ENCODE data around the gene IQCH.
A peak's percentile ranks its signal among the peaks of the same experiment; 100 is the strongest.

IQCH gene

DNA sequence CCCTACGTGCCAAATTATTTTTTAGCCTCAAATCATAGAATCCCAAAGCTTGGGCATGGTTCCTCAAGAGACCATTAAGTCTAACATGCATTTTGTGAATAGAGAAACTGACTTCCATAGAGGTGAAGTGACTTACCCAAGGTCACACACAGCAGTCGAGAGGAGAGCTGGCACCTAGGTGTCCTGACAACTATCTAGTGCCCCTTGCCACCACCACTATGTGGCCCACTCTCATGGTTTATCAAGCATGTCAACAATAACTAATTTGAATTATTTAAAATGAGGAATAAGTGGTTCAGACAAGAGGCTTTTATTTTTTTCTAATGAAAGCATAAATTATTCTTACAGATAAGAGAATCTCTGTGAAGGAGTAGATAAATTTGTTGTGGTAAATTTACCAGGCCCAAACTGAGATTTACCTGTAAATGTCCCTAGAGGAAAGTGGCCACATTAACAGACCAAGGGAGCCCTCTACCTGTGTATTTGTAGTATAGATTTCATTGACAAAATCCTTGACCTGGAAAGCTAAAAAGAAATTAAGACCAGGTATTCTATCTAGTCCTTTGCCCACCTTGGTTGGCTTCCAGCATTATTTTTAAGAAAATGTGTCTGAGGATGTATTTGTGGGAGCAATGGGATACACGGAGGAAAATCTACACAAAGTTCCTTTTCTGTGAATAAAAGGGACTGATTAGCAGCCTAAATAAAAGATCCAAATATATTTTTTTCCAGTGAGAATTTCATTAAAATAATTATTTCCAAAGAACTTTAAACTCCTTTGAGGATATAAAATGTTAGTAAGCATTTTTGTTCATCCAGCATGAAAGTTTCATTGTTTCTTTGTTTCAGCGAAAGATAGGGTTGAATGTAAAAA, 49.1 kb downstream of the IQCH start:
- DNase-seq: peak; percentile 50

DNA sequence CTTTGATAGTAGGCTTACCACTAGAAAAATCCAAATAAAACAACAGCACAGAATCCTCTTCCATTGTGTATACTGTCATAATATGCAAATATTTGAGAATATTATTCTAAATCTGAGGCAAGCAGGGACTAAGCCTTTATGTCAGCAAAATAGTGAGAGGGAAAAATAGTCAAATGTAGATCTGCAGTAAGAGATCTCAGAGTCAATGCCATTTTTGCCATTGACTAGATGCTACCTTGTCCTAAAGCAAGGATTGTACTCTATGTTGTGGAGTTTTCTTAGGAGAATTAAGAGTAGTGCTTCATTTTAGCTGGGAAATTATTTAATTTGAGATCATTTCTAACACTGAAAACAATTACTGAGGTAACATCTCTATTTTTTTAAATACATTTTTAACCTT, 50.2 kb downstream of the IQCH start:
- DNase-seq: no peak

DNA sequence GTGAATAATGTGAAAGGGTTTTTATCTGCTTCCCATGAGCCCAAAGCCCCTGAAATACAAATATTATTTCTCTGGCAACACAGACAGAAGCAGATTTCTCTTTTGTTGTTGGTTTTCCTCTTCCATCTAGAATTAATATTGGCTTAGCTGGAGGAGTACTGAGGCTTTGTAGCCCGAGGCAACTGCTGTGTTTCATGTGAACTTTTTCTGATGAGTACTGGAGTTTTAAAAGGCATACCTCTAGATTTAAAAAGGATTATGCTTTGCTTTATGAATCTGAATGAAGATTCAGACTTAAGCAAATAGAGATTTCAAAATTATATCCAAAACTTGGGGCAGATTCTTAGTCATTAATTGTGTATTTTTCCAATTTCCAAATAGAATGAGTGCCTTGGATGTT, 50.9 kb downstream of the IQCH start:
- no peak for DNase-seq

DNA sequence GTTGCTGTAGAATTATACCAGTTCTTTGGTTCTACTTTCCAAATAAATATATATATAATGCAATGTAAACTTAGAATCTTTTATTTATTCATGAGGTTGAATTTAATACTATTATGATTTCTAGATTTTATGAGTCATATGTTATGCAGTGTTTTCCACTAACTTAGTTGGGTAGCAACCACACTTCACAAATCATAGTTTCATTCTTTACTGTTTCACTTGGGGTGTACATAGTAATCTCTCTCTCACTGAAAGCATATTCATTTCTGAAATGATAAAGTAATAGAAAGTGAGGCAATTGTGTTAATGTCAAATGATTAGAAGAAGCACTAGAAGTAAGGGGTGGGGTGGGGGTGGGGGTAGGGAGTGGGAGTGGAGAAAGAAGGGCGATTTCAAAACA, 52.6 kb downstream of the IQCH start:
- no peak for DNase-seq

DNA sequence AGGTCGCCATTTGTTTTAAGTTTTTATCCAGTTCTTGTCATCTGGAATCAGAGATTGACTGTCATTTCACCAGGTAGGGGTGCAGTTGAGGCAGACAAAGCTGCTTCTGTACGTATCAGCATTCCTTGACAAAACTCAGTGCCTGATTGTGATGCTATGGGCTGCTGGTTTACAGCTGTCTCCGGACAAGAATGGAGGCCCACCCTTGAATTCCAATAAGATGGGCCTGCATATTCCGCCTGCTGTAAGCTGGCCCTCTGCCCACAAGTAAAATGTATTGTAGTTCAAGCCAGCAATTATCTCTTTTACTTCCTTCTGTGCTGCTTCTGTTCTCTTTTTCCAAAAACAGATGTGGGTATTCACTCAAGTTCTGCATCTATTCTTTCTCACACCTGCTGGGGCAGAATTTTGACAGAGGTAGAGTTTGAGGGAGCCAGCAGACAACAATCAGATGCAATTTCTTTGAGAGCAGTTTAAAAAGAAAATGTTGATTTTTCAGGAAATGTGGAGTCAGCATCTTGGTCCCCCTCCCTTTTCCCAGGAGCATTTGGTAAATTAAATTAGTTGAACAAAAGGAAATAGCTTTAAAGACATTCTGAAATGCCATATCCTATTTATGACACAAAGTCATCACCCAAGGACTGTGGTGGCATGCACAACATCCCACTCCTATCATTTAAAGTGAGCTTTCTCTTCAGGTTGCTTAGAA, 53.5 kb downstream of the IQCH start:
- no peak for DNase-seq

DNA sequence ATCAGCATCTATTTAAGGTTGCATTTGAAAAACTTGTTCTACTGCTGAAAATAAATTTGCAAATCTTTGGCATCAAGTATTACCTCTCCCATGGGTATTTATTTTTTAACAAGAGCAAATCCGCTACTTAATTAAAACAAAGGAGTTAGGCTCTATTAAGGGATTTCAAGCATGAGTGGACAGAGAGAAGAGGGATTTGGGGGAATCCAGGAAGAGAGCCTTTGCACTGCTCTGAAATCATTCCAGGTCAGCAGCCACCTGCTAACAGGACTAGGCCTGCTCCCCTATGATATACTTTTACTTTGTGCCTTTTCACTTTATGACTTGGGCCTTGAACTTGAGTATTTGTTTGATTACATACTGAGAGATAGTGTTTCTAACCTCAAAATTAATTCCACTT, 57.1 kb downstream of the IQCH start:
- no peak for DNase-seq

DNA sequence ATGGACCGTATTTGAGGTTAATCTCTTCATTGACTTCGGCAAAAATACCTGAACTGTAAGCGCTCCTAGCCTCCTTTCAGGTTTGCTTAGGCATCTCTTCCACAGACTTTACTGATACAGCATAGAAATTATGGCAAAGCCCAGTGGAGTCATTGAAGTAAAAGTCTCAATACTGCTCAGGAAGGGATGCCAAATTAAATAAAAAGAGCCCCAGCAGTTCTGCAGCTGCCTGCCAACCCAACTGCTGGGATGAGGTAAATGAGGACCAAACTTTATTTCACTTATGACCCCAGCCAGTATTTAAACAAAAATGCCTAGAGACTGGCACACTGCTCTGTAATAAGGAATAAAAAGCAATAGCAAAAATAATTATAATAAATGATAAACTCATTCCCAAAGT, 65.4 kb downstream of the IQCH start:
- DNase-seq: no peak

DNA sequence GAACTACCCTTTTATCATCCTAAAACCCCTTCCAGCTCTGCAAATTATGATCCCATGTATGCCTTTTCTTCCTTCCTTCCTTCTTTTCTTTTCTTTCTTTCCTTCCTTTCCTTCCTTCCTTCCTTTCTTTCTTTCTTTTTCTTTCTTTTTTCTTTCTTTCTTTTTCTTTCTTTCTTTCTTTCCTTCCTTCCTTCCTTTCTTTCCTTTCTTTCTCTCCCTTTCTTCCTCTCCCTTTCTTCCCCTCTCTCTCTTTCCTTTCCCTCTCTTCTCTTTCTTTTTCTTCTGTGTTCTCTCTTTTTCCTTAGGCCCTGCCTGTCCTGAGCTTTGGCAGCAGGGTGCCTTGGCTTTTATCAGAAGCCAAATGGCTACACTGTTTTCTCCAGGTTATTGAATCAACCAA, 66.8 kb downstream of the IQCH start:
- DNase-seq: no peak

DNA sequence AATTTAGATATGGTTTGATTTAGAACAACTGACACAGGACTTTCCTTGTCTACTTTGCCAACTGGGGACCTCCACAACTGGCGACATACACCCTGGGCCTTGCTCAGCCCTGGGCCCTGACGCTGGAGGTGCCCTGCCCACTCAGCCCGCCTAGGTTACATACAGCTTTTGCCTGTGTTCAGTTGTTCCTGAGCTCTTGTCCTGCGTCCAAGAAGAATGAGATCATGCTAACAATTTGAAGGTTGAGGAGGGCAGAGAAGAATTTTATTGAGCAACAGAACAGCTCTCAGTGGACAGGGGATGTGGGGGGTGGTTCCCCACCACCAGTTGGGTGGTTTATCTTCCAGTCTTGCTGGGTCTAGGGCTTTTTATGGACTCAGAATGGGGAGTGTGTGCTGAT, 67.9 kb downstream of the IQCH start:
- DNase-seq: no peak

DNA sequence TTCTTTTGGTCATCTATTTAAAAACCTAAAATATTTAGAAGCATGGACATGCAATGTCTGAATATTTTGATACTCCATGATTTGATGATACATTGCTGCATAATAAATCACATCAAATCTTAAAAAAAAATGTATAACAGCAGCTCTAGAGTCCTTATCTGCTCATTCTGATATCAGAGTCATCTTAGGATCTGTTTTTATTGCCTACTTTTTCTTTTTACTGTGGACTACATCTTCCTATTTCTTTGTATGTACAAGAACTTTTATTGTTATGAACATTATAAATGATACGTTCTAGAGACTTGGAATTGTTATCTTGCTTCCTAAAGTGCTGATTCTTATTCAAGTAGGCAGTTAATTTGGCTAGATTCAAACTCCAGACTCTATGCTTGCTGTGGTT, 72.7 kb downstream of the IQCH start:
- DNase-seq: peak; percentile 4

DNA sequence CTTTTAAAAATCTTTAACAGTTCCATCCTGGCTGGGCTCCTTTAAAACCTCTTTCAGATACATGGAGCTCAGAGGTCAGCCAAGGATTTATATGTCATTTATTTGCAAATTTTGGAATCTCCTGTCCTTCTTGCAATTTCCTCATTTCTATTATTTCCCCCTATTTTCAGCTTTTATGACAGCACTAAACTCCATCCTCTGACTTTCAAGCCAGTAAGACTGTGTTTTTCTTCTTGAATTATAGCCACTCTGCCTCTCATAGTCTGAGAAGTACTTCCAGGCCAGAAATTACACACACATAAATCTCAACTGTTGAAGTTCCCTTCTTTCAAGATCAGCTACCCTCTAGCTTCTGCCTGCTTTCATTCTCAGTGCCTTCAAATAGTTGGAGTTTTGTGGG, 73.2 kb downstream of the IQCH start:
- DNase-seq: no peak

DNA sequence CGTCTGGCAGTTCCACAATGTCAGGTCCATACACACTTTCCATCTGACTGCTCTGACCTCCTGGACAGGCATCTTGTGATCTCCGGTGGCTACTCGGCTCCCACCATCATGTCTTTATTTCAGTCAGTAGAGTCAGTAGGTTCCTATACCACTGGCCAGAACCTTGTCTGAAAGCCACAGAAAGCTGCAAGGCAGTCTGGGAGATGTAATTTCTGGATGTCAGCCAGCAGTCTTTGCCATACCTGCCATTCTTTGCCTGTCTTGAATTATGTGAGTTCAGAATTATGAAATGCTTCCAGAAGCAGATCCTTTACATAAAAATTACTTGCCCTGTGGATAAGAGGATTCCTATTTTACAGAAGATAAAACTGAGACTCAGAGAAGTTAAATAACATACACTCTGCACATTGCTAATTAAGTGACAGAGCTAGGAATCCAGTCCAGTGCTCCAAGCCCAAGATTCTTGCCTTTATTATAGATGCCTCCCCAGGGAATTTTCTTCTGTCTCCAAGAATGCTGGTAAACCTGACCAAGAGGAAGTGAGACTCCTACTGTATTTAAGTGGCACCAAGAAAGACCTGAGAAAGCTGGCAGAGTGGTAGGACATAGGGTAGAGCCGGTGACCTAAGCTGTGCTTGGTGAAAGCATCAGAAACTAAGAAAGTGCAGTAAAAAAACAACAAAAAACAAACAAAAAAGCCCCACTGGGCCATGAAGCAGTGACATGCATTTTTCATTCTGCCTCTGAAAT, 75.6 kb downstream of the IQCH start:
- DNase-seq: peak; percentile 4

DNA sequence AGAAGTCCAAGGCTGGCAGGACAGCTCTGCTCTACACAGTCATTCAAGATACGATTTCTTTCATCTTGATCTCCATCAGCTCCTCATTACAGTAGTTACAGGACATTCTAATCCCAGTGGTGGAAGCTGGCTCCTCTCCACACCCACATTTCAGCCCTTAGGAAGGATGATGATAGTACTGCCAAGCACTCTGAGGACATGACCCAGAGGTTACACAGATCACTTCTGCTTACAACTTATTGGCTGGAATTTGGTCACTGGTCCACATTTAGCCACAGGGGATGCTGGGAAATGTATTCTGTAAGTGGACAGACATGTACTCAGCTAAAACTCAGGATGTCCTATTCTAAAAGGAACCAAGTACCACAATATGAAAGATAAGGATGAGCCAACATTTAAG, 77.1 kb downstream of the IQCH start:
- peak; percentile 23 for DNase-seq

DNA sequence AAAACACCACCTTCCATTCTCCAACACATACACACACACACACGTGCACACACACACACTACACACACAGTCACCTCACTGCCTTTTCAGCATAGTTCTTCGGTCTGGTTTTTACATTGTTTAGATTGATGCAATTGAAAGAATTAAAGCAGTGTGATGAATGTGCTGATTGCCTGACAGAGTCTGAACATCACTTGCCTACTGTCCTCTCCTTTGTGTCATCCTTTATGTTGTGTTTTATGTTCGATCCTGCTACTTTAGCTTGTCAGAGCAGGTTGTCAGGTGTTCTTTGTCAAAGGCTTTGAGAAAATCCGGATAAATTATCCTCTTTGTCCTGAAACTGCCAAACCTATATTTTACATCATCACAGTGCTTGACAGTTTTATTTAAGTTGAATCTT, 80.4 kb downstream of the IQCH start:
- DNase-seq: no peak

DNA sequence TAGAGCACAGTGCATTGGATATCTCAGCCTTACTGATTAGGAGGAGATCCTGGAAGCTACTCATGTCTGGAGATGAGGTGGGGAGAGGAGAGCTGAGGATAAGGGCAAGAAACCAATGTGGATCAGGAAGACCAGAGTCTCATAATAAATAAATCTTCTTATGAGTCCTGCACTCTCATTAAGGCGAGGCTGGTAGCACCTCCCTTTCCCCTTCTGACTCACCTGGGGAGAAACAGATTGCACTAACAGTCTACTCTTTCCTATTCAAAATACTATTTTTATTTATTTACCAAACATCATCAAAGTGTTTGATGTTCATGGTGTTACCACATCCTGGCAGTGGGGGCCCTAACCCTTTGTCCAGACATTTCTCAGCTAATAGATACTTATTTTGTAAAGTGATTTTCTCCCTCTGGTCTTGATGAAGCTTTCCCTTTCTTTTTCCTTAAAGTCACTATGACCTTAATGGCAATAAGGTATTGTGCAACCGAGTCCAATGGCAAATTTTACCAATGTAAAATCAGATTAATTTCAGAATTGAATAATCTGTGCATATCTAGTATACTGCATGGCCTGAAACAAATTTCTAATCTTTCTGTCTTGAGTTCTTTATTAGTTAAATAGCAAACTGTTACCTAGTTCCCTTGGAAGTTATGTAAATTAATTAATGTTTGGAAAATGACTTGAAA, 81.1 kb downstream of the IQCH start:
- no peak for DNase-seq

DNA sequence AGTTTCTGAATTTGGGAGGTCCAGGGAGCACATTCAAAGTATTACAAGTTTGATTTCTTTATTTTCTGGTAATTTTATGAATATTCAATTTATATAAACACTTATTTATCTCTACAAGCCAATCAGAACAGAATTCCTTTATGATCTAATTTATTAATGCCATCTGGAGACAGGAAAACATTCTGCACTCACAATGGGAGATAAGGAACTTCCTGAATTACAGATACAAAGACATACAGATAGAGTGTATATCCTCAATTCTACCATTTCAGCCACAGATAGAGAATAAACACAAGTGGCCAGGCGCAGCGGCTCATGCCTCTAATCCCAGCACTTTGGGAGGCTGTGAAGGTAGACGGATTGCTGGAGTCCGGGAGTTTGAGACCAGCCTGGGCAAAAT, 86.0 kb downstream of the IQCH start:
- DNase-seq: no peak

DNA sequence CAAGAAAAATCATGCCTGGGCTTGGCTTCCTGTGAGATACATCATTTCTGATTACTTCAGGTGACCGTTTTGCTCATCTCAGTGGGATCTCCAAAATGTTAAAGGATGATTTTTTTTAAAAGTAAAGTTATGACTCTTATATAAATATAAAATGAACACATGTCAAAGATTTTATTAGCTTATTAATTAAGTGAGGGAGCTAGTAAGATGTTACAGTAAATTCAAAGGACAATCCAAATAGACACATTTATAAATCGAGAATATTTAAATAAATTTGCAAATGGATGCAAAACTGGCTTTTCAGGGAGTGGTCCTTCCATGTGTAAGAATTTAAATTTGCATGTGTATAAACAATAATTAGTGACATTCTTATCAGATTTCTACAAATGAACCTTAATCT, 87.0 kb downstream of the IQCH start:
- no peak for DNase-seq

DNA sequence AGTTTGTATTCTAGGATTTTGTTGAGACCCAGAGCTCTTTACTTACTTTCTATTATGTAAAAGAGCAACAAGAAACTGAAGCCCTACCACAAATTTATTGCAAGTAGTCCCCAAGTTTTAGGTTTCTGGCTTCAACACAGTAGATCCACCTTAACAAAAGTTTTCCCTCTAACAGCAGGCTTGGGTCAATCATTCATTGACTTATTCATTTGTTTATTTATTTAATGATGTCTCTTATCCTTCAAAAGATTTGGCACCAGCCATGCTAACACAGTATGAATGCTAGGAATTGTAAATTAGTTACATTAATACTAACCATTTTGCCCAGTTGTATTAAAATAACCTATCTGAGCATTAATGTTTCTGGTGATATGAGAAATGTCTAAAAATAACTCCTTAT, 88.6 kb downstream of the IQCH start:
- DNase-seq: no peak

DNA sequence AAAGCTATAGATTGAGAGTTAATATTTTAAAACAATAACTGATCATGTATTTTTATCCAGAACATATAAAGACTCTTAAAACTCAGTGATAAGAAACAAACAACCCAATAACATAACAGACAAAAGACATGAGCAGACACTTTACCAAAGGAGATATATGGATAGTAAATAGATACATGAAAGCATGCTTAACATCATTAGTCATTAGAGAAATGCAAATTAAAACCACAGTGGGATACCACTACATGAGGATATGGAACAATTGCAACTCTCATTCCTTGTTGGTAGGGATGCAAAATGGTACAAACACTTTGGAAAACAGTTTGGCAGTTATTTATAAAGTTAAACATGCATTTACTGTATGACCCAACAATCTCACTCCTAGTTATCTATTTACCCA, 95.0 kb downstream of the IQCH start:
- DNase-seq: no peak

DNA sequence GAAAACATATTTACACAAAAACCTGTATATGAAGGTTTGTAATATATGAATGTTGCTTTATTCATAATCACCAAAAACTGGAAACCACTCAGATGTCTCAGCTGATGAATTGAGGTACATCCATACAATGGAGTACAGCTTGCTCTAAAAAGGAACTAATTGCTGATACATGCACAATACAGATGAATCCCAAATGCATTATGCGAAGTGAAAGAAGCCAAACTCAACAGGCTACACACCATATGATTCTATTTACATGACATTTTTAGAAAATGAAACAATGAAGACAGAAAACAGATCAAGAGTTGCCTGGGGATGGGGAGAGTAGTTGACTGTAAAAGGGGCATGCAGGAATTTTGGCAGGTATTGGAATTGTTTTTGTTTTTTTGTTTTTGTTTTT, 95.5 kb downstream of the IQCH start:
- no peak for DNase-seq

DNA sequence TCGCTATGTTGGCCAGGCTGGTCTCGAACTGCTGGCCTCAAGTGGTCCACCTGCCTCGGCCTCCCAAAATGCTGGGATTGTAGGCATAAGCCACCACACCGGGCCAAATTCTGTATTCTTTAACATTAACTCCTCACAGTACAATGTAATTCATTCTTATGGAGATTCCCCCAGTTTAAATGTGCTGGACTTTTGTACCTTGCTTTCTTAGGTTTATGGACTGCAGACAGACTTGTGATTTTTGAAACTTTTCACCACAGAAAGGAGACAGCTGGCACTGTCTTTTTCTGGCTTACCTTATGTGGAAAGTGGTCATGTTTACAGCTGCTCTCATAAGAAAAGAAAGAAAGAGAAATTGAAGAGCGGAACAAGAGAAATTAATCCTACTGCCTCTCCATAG, 103.8 kb downstream of the IQCH start:
- no peak for DNase-seq

DNA sequence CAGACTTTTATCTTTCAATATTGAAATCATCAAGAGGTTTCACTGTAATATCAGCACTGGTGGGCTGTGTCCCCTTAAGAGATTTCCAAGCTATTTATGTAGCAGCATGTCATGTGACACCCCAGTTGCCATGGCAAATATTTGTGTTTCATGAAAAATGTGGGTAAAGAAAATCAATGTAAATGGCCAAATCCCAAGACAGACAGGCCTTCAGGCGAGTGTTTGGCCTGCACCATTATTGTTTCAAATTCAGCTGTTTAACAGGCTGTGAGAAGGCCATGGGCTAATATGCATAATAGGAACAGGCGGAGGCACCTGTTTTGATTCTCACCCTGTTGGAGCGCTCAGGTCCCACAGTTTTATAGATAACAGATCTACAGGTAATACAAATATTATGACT, 104.2 kb downstream of the IQCH start:
- DNase-seq: no peak

DNA sequence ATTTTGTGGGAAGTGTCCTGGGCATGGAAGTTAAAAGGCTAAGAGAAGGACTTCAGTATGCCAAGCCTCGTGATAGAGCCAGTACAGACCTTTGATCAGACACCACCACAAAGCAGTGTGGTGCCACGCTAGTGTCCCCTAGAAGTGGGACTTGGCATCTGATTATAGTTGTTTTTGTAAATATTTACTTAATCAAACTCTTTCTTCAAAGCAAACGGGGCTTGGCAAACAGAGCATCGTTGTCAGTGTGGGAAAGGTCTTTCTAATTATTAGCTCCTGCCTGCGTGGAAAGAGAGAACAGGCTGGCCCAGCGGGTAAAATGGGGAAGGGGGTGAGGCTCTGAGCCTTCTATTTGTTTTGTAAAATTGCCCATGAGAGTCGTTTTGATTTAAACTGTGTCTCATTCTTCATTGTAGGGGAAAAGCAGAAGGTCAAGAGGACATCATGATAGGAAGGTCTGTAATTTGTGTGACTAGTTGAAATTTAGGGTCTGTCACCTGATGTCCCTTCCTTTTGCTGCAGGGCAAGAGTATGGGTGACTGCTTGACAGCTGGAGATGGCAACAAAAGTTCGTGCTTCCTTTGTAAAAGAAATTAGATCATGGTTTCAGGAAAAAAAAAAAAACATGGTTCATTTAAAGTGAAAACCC, 105.0 kb downstream of the IQCH start:
- no peak for DNase-seq
